Uterus (tissue), 4 donors: ENCODE results near the gene DMD. TPM values are rescaled to one million over a fixed set of nuclear protein-coding genes. Genes with fewer than 3 reads are reported as not detected.
A peak's percentile ranks its signal among the peaks of the same experiment; 100 is the strongest.

Experiments used
- DNase-seq, 2 donors: peaks; one replicate each; pipeline ENCODE4 v3.0.0-alpha.2; 2019 to 2020
- H3K27ac ChIP-seq, 2 donors: fragments of 200-600 bp; sonication (generic); 1 replicate in 1 of 2; 2 replicates in 1 of 2; pipeline ENCODE4 v1.5.1; 2016 to 2018
- H3K27me3 ChIP-seq, 2 donors: fragments of 200-600 bp; sonication (generic); one replicate each; pipeline ENCODE4 v1.5.1; 2018 to 2019; ENCODE audit warnings: control low read depth in 1 of 2
- H3K36me3 ChIP-seq, 2 donors: fragments of 200-600 bp; sonication (generic); one replicate each; pipeline ENCODE4 v1.5.1; 2019; ENCODE audit warnings: control low read depth in 1 of 2
- H3K4me1 ChIP-seq, 2 donors: fragments of 200-600 bp; sonication (generic); one replicate each; pipeline ENCODE4 v1.5.1; 2018 to 2019; ENCODE audit warnings: control low read depth in 1 of 2
- H3K4me3 ChIP-seq, 2 donors: fragments of 200-600 bp; sonication (generic); 1 replicate in 1 of 2; 2 replicates in 1 of 2; pipeline ENCODE4 v1.5.1; 2018 to 2019; ENCODE audit warnings: mild to moderate bottlenecking in 1 of 2
- H3K9me3 ChIP-seq, 2 donors: fragments of 200-600 bp; sonication (generic); one replicate each; pipeline ENCODE4 v1.5.1; 2019; ENCODE audit warnings: control low read depth in 1 of 2
- CTCF ChIP-seq, 4 experiments: fragments of 200-600 bp in 2 of 4; fragments of 450-650 bp in 2 of 4; sonication (generic) in 2 of 4; IDR thresholded peaks; one replicate each; pipeline ENCODE4 v1.5.1; 2016 to 2019; ENCODE audit warnings: antibody characterized with exemption in 4 of 4, mild to moderate bottlenecking in 2 of 4, moderate library complexity in 1 of 4
- POLR2A ChIP-seq, 2 donors: fragments of 450-650 bp; IDR thresholded peaks; one replicate each; pipeline ENCODE4 v1.6.1; 2016; ENCODE audit warnings: antibody characterized with exemption in 2 of 2, mild to moderate bottlenecking in 1 of 2, moderate library complexity in 1 of 2
- intact Hi-C: fragments of 100-400 bp; cut with DNase I; formaldehyde crosslinking; loops from one replicate; pipeline ENCODE4 v1.15.1; 2023; ENCODE audit warnings: low total_unique reads
- total RNA-seq, 4 donors: library from RNA; depleted of rRNA in 3 of 4; stranded (reverse); fragments of >200 nt in 3 of 4; gene quantifications; one replicate each; pipeline versions ENCODE4 v1.1.0 to v1.2.4, GENCODE V29; 2014 to 2023
- donor health status: DM: yes; HTN: yes; CAD: no.

Gene DMD
- total RNA-seq, 4 donors from 2014 or later: 73.8 to 147 (median 97.8) TPM

GRCh38 chrX:31337332-31337731 lies 1874.0 kb downstream of the DMD start:
- DNase-seq: no peak
- TF ChIP-seq POLR2A (IDR thresholded peaks at IDR 0.05) (no peak), CTCF (IDR thresholded peaks at IDR 0.05) (no peak)
- intact Hi-C loops: no loop called here
- Histone ChIP-seq H3K36me3 (no peaks in the 10 kb centered on the region), H3K4me1 (no peaks in the 10 kb centered on the region), H3K4me3 (no peak overlapping the region), H3K27me3 (no peaks in the 10 kb centered on the region), H3K9me3 (no peaks in the 10 kb centered on the region), H3K27ac (no peak overlapping the region)

DNA sequence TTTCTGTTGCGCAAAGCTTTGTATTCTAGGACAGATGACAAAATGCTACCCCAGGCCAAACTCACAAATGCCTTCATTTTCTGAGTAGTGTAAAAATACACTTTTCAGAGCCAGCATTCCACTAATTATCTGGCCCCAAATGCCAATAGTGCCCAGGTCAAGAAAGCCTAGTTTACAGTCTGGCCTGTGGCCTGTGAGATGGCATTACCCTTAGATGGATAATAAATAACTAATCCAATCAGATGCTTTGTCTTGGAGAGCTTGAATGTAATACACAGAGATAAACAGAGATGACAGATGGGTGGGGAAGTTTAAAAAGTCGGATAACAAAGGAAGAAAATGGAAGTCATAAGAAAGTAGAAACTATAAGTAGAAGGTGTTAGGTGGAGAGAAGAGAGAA lies 1874.9 kb downstream of the DMD start:
- Histone ChIP-seq H3K27me3 (no peaks in the 10 kb centered on the region), H3K9me3 (no peaks in the 10 kb centered on the region), H3K4me1 (no peaks in the 10 kb centered on the region), H3K4me3 (no peak overlapping the region), H3K27ac (no peak overlapping the region), H3K36me3 (no peaks in the 10 kb centered on the region)
- no peak for TF ChIP-seq POLR2A (IDR thresholded peaks at IDR 0.05)
- no peak for TF ChIP-seq CTCF (IDR thresholded peaks at IDR 0.05)
- no peak for DNase-seq
- intact Hi-C loops: no loop called here

- no peaks in the 10 kb centered on the region for H3K9me3 ChIP-seq
- H3K36me3 ChIP-seq: no peaks in the 10 kb centered on the region
- no peaks in the 10 kb centered on the region for H3K27me3 ChIP-seq
- no peak overlapping the region for H3K4me3 ChIP-seq
- no peak for DNase-seq
- H3K4me1 ChIP-seq: no peaks in the 10 kb centered on the region
- H3K27ac ChIP-seq: no peak overlapping the region
- TF ChIP-seq POLR2A (IDR thresholded peaks at IDR 0.05): no peak
- no peak for TF ChIP-seq CTCF (IDR thresholded peaks at IDR 0.05)
- intact Hi-C loops: no loop called here
Measured at GRCh38 chrX:31334997-31335396, 1876.4 kb downstream of the DMD start.

DNA sequence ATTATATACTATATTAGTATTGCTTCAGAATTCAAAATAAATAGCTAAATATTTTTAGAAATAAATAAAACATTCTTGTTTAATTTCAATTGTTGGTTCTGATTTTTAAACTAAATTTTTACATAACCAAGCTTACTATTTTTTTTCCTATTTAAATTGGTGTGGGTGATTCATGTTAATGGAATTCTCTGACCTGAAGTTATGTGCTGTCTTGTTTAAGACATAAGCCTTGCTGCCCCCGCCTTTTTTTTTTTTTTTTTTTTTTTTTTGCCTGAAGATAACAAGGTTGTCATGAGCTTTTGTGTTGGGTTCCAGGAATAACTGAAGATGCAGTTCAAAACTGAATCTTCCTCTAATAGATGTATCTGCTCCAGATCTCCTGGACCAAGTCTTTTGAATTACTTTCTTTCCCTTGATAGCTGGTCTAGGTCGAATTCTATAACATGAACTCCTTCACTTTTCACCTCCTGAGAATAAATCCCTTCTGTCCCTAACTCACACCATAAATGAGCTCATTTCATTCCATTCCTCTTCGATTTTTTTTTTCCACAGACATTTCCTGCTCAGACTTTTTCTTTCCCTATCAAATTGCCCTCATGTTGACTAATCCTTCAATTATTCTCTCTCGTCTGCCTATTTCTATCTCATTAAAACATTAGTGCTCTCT lies 1878.1 kb downstream of the DMD start:
- H3K27me3 ChIP-seq: no peaks in the 10 kb centered on the region
- H3K4me1 ChIP-seq: no peaks in the 10 kb centered on the region
- H3K4me3 ChIP-seq: no peak overlapping the region
- no peaks in the 10 kb centered on the region for H3K36me3 ChIP-seq
- H3K27ac ChIP-seq: peak overlapping the region in 1 of 2 donors; percentile 56
- no peaks in the 10 kb centered on the region for H3K9me3 ChIP-seq
- intact Hi-C loops: no loop called here
- TF ChIP-seq CTCF (IDR thresholded peaks at IDR 0.05): no peak
- TF ChIP-seq POLR2A (IDR thresholded peaks at IDR 0.05): no peak
- DNase-seq: no peak

GRCh38 chrX:31331928-31332327 lies 1879.4 kb downstream of the DMD start:
- Histone ChIP-seq H3K27me3 (no peaks in the 10 kb centered on the region), H3K27ac (no peak overlapping the region), H3K36me3 (no peaks in the 10 kb centered on the region), H3K4me3 (no peak overlapping the region), H3K9me3 (no peaks in the 10 kb centered on the region), H3K4me1 (no peaks in the 10 kb centered on the region)
- DNase-seq: no peak
- no peak for TF ChIP-seq CTCF (IDR thresholded peaks at IDR 0.05)
- no peak for TF ChIP-seq POLR2A (IDR thresholded peaks at IDR 0.05)
- intact Hi-C loops: no loop called here
